Activated CD8-positive, alpha-beta memory T cell treated with anti-CD3 and anti-CD28 coated beads, Interleukin-2, amount 50 U/mL, for 24 hours (primary cell): ENCODE results near the gene JMJD1C.
"Not testable (repeated sequence)": the region's sequence is repeated elsewhere in the genome, so short reads cannot be mapped to it uniquely, and the experiment has no call there.

Source experiments
- DNase-seq: peaks from one replicate; pipeline ENCODE4 v3.0.0-alpha.2; 2020; ENCODE audit errors: extremely low read depth

The JMJD1C gene

GRCh38 chr10:63262430-63263073, 203.2 kb downstream of the JMJD1C start:
- no peak for DNase-seq

DNA sequence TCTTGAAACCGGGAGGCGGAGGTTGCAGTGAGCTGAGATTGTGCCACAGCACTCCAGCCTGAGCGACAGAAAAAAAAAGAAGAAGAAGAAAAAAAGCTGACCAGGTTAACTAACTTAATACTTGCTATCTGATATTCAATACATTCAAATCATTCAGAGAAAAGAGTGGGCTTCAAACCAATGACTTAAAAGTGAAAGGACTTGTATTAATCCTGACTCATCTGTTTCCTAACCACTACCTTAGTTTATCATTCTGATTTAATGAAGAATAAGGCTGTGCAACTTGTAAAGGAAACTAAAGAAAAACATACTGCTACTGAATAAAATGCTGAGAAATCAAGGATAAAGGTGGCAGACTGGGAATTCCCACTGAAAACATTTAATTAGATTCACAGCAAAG, 204.3 kb downstream of the JMJD1C start:
- DNase-seq: no peak

- DNase-seq: no peak
Measured at GRCh38 chr10:63260860-63261251, 204.9 kb downstream of the JMJD1C start.

DNA sequence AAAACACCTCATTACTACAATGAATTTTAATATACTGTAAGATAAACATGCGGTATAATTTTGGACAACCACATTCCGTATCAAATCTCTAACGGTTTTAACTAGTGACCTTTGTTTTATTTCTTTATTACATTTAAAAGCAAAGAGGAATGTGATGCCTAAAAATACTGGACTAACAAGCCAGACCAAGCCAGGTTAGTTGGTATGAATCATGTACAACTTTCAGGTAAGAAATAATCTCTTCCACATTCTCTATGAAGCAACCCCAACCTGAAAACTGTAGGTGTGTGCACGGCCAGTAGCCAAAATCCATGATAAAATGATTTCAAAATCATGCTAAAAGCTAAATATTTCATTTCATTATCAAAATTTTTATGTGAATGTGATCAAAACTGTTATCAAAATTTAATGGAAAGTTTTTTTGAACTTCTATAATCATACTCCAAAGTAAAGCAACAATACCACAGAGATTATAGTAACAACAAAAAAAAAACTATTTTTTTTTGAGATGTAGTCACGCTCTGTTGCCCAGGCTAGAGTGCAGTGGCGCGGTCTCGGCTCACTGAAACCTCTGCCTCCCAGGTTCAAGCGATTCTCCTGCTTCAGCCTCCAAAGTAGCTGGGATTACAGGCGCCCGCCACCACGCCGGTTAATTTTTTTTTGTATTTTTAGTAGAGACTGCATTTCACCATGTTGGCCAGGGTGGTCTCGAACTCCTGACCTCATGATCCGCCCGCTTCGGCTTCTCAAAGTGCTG, 205.5 kb downstream of the JMJD1C start:
- no peak for DNase-seq

- no peak for DNase-seq
Measured at GRCh38 chr10:63258920-63259678, 206.7 kb downstream of the JMJD1C start.

- no peak for DNase-seq
Measured at GRCh38 chr10:63257778-63258177, 208.0 kb downstream of the JMJD1C start.

DNA sequence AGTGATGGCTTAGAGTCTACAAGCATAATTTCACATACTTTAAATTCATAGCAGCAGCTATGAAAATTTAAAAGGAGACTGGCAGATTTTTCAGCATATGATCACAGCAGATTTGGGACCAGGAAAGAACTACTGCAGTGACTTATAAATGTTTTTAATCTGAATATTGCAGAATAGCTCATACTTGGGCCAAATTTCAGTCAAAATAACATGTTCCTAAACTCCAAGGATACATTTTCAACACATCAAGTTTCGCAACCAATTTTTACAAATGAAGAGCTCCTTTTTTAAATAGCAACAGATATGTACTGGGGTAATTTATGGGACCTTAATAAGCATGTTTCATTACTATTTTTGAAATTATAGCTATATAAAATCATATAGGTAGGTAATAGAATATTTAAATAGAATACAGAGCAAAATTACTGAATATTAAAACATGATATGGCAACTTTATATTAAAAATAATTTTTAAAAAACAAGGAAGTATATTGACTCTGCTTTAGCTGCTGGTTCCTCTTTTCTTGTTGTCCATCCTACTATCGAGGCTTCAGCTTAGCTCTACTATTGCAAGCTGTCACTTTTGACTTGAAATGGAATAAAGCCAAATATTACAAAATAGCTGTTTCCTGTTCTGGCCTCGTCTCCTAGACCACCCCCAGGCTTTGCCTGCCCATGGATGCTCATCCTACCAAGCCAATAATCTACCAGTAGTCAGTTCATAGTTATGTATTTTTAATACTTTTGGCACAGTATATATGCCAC, 209.6 kb downstream of the JMJD1C start:
- DNase-seq: no peak

- DNase-seq: no peak
Measured at GRCh38 chr10:63255316-63255715, 210.5 kb downstream of the JMJD1C start.

DNA sequence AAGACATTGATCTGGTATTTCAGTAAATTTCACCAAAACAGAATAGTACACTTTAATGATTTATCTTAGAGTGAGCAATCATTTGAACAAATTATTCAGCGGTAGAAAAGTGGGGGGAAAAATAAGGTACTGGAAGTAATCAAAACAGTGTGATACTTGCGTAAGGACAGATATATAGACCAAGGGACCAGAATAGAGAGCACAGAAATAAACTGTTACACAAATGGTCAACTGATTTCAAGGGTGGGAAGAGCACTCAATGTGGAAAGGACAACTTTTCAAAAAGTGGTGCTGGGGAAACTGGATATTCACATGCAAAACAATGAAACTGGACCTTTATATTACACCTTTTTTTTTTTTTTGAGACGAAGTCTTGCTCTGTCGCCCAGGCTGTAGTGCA, 212.7 kb downstream of the JMJD1C start:
- no peak for DNase-seq

- no peak for DNase-seq
Measured at GRCh38 chr10:63252095-63252762, 213.5 kb downstream of the JMJD1C start.

GRCh38 chr10:63250032-63250431, 215.7 kb downstream of the JMJD1C start:
- DNase-seq: no peak

DNA sequence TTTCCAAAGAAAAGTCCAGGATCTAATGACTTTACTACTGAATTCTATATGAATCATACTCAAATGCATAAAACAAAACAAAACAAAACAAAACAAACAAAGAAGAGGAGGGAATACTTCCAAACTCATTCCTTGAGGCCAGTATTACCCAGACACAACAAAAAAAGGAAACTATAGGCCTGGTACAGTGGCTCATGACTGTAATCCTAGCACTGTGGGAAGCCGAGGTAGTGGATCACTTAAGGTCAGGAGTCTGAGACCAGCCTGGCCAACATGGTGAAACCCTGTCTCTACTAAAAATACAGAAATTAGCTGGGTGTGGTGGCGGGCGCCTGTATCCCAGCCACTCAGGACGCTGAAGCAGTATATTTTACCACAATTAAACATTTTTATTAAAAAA, 218.0 kb downstream of the JMJD1C start:
- DNase-seq: no peak

DNA sequence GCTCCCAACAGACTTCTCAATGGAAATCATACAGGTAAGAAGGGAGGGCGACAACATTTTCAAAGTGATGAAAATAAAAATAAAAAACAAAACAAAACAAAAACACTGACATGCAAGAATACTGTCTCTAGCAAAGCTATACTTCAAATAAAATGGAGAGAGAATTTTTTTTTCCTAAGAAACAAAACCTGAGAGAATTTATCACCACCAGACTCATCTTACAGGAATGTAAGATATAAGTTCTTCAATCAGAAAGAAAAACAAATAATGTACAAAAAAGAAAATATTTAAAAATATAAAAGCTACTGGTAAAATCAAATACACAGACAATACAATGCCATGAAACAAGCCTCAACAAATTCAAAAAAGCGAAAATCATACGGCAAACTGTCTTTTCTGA, 219.4 kb downstream of the JMJD1C start:
- DNase-seq: no peak

DNA sequence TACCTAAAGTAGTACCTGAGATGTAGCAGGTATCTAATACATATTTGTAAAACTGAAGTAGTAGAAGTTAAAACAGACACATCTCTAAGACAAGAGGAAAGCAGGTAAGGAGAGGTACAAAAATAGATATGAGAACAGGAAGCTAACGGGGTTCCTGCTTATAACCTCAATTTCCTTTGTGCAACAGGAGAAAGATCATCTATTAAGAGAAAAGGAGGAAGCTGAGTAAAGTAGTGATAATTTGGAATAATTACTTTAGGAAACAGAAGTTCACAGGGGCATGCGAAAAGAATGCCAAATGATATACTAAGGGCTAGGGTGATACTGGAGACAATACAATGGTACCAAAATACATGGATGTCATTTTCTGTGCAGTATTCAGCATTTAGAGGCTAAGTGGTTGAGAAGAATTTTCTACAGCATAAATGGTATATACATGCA, 223.9 kb downstream of the JMJD1C start:
- no peak for DNase-seq

DNA sequence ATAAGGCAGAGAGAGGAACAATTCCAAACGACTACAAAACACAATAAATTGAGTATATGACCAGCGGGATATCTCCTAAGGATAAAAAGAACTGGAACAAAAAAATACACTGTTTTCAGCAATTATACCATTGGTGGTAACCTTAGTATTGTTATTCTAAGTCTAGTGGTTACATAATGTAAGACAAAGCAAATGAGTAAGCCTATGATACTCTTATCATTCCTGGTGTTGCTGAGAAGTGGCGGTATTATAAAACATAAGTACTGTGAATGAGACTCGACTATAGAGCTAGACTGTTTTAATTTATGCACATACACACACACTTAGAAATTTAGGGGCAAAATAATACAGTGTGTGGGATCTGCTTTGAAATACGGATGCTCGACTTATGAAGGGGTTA, 225.0 kb downstream of the JMJD1C start:
- no peak for DNase-seq

GRCh38 chr10:63238501-63238900, 227.3 kb downstream of the JMJD1C start:
- DNase-seq: no peak

- no peak for DNase-seq
Measured at GRCh38 chr10:63237396-63237795, 228.4 kb downstream of the JMJD1C start.

DNA sequence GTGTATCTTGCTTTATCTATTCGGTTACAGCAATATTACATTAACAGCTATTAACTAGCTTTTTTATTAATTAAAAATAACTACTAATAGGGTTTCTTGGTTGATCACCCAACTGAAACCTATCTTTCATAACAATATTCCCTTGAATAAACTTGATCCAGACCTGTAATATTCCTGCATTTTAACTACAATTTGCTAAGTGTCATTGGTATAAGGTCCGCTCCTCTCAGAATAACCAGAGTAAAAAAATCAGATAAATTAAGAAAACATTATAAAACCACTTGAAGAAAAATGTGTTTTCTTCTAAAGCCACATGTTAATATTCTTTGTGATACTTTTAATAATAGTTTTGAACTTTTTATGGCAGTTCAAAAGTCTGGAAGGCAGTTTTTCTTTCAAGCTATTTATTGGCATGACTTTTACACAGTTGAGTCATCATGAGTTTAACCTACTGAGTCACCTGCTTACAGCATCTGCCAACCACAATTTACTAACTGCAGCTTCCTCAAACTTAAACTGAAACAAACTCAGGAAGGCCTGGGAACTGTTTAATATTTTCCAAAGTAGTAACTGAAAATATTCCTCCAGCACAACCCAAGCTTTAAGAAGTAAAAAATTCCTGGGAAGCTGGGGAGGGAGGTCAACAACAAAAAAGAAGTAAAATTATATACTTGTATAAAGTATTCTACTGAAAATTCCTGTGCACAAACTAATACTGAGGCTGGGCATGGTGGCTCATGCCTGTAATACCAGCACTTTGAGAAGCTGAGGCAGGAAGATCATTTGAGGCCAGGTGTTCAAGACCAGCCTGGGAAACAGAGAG, 229.5 kb downstream of the JMJD1C start:
- DNase-seq: no peak

DNA sequence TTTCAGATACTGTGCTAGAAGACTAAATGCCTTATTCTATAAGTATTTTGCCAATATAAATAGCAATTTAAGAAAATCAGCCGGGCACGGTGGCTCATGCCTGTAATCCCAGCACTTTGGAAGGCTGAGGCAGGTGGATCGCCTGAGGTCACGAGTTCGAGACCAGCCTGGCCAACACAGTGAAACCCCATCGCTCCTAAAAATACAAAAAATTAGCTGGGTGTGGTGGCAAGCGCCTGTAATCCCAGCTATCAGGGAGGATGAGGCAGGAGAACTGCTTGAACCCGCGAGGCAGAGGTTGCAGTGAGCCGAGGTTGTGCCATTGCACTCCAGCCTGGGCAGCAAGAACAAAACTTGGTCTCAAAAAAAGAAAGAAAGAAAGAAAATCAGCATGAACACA, 230.6 kb downstream of the JMJD1C start:
- not testable (repeated sequence) for DNase-seq

DNA sequence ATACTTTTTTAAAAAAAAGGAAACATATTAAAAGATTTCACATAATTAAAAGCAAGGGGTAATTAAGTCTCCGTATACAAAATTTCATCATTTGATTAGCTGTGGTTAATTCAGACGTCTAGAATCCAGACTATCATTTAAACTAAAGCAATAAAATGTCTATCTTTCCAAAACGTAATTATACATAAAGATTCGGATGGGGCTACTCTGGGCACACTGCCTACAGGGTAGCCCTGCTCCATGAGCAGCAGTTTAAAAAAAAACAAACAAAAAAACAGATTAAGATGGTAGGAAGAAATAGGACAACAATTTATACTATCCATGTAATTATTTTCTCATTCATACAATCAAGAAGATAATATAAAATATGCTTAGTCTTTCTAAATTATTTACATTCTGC, 236.6 kb downstream of the JMJD1C start:
- no peak for DNase-seq

DNA sequence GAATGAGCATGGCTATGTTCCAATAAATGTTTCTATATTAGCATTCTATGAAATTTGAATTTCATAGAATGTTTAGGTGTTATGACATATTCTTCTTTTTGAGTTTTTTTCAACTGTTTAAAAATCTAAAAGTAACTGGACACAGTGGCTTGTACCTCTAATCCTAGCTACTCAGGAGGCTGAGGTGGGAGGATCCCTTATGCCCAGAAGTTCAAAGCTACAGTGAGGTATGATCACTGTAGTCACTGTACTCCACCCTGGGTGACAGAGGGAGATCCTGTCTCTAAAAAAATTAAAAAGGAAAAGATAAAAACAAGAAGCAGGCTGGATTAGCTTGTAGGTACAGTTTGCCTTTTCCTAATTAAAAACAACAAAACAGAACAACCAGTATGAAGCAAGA, 237.5 kb downstream of the JMJD1C start:
- no peak for DNase-seq
